Heart left ventricle (tissue), 13 donors: ENCODE data around the gene THY1.

Experiments
- CTCF ChIP-seq, 12 donors: fragments of 200-600 bp; sonication (generic) in 4 of 12; IDR thresholded peaks; one replicate each; pipeline versions ENCODE4 v1.5.0 to v1.8.0; 2018 to 2022; ENCODE audit warnings: antibody characterized with exemption in 12 of 12, mild to moderate bottlenecking in 5 of 12
- POLR2A ChIP-seq, 2 donors: fragments of 450-650 bp; IDR thresholded peaks; one replicate each; pipeline ENCODE4 v1.6.1; 2017; ENCODE audit warnings: antibody characterized with exemption in 2 of 2, mild to moderate bottlenecking in 2 of 2, moderate library complexity in 2 of 2
- donor health status: ischemic (EF 13 %, LVEDD 7.1; RV severe dilation, severe dysfunction).
- donor health status: DM: no; HTN: yes; CAD: no.
- donor health status: DM: no; HTN: no; CAD: no.
- donor health status: ischemic (EF 25% LVEDD 6.9; RV normal size, moderate dysfunction).
- donor health status: ischemic (EF 25% LVEDD 5.7; RV mildly dilated, moderate dysfunction).
- donor health status: ischemic (EF 35%, LVEDD 5.7; RV mildly dilated, moderate dysfunction).
- donor health status: nonischemic (EF 11% LVEDD 7.7; RV severe dilation, severe dysfunction).
- donor health status: DM: yes; HTN: yes; CAD: no.
- donor health status: PGD.
- donor health status: ischemic (EF 29% LVEDD 5.4; RV normal size, mild dysfunction).
- donor health status: nonischemic (EF 23%, LVEDD 6.1; RV moderate dilation, normal function).

GRCh38 chr11:119431523-119431922, 8.6 kb upstream of the THY1 start:
- TF ChIP-seq CTCF (IDR thresholded peaks at IDR 0.05) (no peak), POLR2A (IDR thresholded peaks at IDR 0.05) (no peak)
